ENCODE results near the gene DCBLD1. TPM values are rescaled to one million over a fixed set of nuclear protein-coding genes. Genes with fewer than 3 reads are reported as not detected.

DCBLD1 gene
- total and polyA plus RNA-seq, 2 donors (not counting 3 experiments of a cell fraction or from before 2014, with no cell fraction given), result 30.2 to 44.3 TPM

GRCh38 chr6:117473401-117473800, 9.1 kb upstream of the DCBLD1 start:
- H3K9ac ChIP-seq (replicated peaks; ENCODE audit: extremely low read depth, insufficient read depth, low read length), result no peak overlapping the region
- no peaks in the 10 kb centered on the region for H3K27me3 ChIP-seq (ENCODE audit: control insufficient read depth in 2 of 2, insufficient read depth in 2 of 2, low read length in 2 of 2)
- no peak for TF ChIP-seq MYC (IDR thresholded peaks at IDR 0.05; ENCODE audit: low read depth, low read length)
- no peak for TF ChIP-seq MAX (IDR thresholded peaks at IDR 0.05; ENCODE audit: insufficient read depth, insufficient read length)
- TF ChIP-seq EZH2 (IDR thresholded peaks at IDR 0.05; ENCODE audit: borderline replicate concordance, low read depth, low read length, severe bottlenecking), result no peak
- no peak for TF ChIP-seq FOS (IDR thresholded peaks at IDR 0.05; ENCODE audit: borderline replicate concordance, insufficient read depth, low read length)
- no peak for TF ChIP-seq GATA2 (IDR thresholded peaks at IDR 0.05; ENCODE audit: insufficient read depth, insufficient read length, low read depth, low read length)
- no peak for TF ChIP-seq POLR2AphosphoS5 (IDR thresholded peaks at IDR 0.05; ENCODE audit: insufficient read depth, low read depth, low read length)
- TF ChIP-seq CTCF (IDR thresholded peaks at IDR 0.05; ENCODE audit: extremely low read depth in 1 of 2, insufficient read depth in 1 of 2, low read depth in 1 of 2, low read length in 2 of 2), result no peak
- TF ChIP-seq JUN (IDR thresholded peaks at IDR 0.05; ENCODE audit: borderline replicate concordance, insufficient read depth, insufficient read length, low read depth), result no peak
- no peak for TF ChIP-seq POLR2A (IDR thresholded peaks at IDR 0.05; ENCODE audit: low read depth, low read length)
- ChIA-PET CTCF (interaction anchor here (1.0 to 1.3 kb wide), 2 partner anchors 24 to 82 kb away, joined by 3 to 5 read pairs; no protein-coding TSS in a partner anchor), POLR2A (no interaction called here)
- intact Hi-C loops (cut with micrococcal nuclease), result no loop called here
- H3K27ac ChIP-seq (ENCODE audit: insufficient read depth, low read depth, low read length), result no peak overlapping the region
- no peak overlapping the region for H3K4me2 ChIP-seq (ENCODE audit: insufficient read depth, low read length)
- no peak for DNase-seq (ENCODE audit: low read depth, low spot score)
- no peak overlapping the region for H2AFZ ChIP-seq (ENCODE audit: low read depth, low read length)
- dilution Hi-C loops (cut with MboI; ENCODE audit: extremely low pct_ligation_motif_present, low sequenced_read_pairs), result no loop called here
- H3K79me2 ChIP-seq (ENCODE audit: control insufficient read depth, insufficient read depth, low read length), result no peaks in the 10 kb centered on the region
- H3K36me3 ChIP-seq (ENCODE audit: control insufficient read depth in 2 of 2, extremely low read depth in 1 of 2, insufficient read depth in 2 of 2, low read length in 2 of 2), result no peaks in the 10 kb centered on the region
- no TSS peak for BruUV-seq (replicated peaks)
- no peaks in the 10 kb centered on the region for H3K9me3 ChIP-seq (replicated peaks; ENCODE audit: control insufficient read depth, insufficient read depth, low read length)
- no peaks in the 10 kb centered on the region for H3K4me1 ChIP-seq (ENCODE audit: control insufficient read depth, extremely low read depth, insufficient read depth, low read length)
- H3K4me3 ChIP-seq (replicated peaks in 1 of 3; ENCODE audit: insufficient read depth in 1 of 3, low read depth in 1 of 3, low read length in 3 of 3), result no peak overlapping the region
- H3K9me1 ChIP-seq (replicated peaks; ENCODE audit: control insufficient read depth, extremely low read depth, insufficient read depth, low read length), result no peaks in the 10 kb centered on the region
- no peak for FAIRE-seq
- H4K20me1 ChIP-seq (replicated peaks; ENCODE audit: control insufficient read depth, extremely low read depth, insufficient read depth, low read length), result no peaks in the 10 kb centered on the region

All from endothelial cell of umbilical vein (primary cell).